Pancreas (tissue), 10 donors: ENCODE results near the gene DPEP3. TPM values are rescaled to one million over a fixed set of nuclear protein-coding genes. Genes with fewer than 3 reads are reported as not detected.

Experiments used
- ATAC-seq, 4 donors: fragments of 200-7000 bp; cut with Tn5 transposase; one replicate each; pipeline versions ENCODE4 v1.8.0 to v1.9.1; 2020; ENCODE audit warnings: mild to moderate bottlenecking in 4 of 4, moderate library complexity in 4 of 4
- DNase-seq, 6 donors: peaks; one replicate each; pipeline ENCODE4 v3.0.0-alpha.2; 2020
- FAIRE-seq: peaks from 2 replicates; lab custom pipeline; 2012; peaks lifted over from hg19 to GRCh38; lab: Jason Lieb, UNC
- H3K27ac ChIP-seq, 4 donors: fragments of 200-600 bp; sonication (generic); 1 replicate in 3 of 4; 2 replicates in 1 of 4; pipeline versions ENCODE4 v1.5.0 to v1.8.0; 2020
- H3K27me3 ChIP-seq, 4 donors: fragments of 200-600 bp; one replicate each; pipeline ENCODE4 v1.8.0; 2021
- H3K36me3 ChIP-seq, 3 donors: fragments of 200-600 bp; sonication (generic) in 1 of 3; one replicate each; pipeline versions ENCODE4 v1.5.0 to v1.8.0; 2020 to 2021
- H3K4me1 ChIP-seq, 3 donors: fragments of 200-600 bp; one replicate each; pipeline ENCODE4 v1.8.0; 2021
- H3K4me3 ChIP-seq, 4 donors: fragments of 200-600 bp; sonication (generic) in 2 of 4; one replicate each; pipeline versions ENCODE4 v1.5.0 to v1.8.0; 2020 to 2021
- H3K9me3 ChIP-seq, 4 donors: fragments of 200-600 bp; one replicate each; pipeline ENCODE4 v1.8.0; 2021
- WGBS, 2 donors: extraction: QIAGEN DNeasy Blood & Tissue Kit; methylation state at CpG; one replicate each; pipeline ENCODE4 v1.1.7; 2013; 5-methylcytosine and 5-hydroxymethylcytosine counted together
- intact Hi-C, 3 donors: fragments of 100-400 bp; cut with DNase I; formaldehyde crosslinking; loops; one replicate each; pipeline versions ENCODE4 v1.11.1 to v1.14.2; 2022
- polyA plus RNA-seq, 2 donors: library from polyadenylated mRNA; stranded (reverse); fragments of 200-250 nt; gene quantifications; one replicate each; pipeline ENCODE4 v1.2.3, GENCODE V29; 2013
- total RNA-seq, 6 donors: library from RNA; stranded (reverse); fragmentation: NEBNext Ultra II Directional in 4 of 6; extraction: Animal tissue kit (Norgen Biotek cat#: 25700) in 4 of 6; gene quantifications; one replicate each; pipeline versions ENCODE4 v1.2.1 to v1.2.4, GENCODE V29; 2021 to 2023
- TF ChIP-seq, protein P1 (sequence below), 4 donors: fragments of 200-600 bp; sonication (generic) in 3 of 4; IDR thresholded peaks; one replicate each; pipeline versions ENCODE4 v1.5.0 to v1.8.0; 2021; ENCODE audit warnings: antibody characterized with exemption in 4 of 4
- donor health status: healthy with polysubstance abuse.
- donor health status: DM: no; HTN: no; CAD: no; lungs with moderate emphysema.
- donor health status: DM: no; HTN: no; CAD: no.
- donor health status: control.
- donor health status: control.
- donor health status: Bipolar disorder and iron deficiency.
- donor health status: DM: yes; HTN: yes; CAD: no.
- donor health status: DM: no; HTN: no; CAD: no.
- donor health status: DM: no; HTN: no; CAD: no.
- donor health status: DM: yes; HTN: yes; CAD: no.

Gene DPEP3
- total and polyA plus RNA-seq, 8 donors: 0.09 to 0.12 TPM; not detected in 6

GRCh38 chr16:67926181-67926750 lies 54.0 kb downstream of the DPEP3 start:
- WGBS, 2 donors: 20 to 26% methylated on average over 13 of the region's 13 CpGs
- Histone ChIP-seq H3K9me3 (no peaks in the 10 kb centered on the region), H3K4me1 (peaks cover 0 to 5% (median 4%) of the 10 kb centered on the region in 3 donors), H3K27me3 (no peaks in the 10 kb centered on the region), H3K4me3 (no peak overlapping the region), H3K36me3 (peaks cover 0 to 5% (median 0%) of the 10 kb centered on the region in 3 donors), H3K27ac (peak overlapping the region; percentile 70 to 85 (median 80))
- FAIRE-seq (no peak), DNase-seq (peak in 5 of 6 donors; percentile 72 to 94 (median 85)), ATAC-seq (peak; percentile 29 to 72 (median 45))
- TF ChIP-seq, protein P1, sequence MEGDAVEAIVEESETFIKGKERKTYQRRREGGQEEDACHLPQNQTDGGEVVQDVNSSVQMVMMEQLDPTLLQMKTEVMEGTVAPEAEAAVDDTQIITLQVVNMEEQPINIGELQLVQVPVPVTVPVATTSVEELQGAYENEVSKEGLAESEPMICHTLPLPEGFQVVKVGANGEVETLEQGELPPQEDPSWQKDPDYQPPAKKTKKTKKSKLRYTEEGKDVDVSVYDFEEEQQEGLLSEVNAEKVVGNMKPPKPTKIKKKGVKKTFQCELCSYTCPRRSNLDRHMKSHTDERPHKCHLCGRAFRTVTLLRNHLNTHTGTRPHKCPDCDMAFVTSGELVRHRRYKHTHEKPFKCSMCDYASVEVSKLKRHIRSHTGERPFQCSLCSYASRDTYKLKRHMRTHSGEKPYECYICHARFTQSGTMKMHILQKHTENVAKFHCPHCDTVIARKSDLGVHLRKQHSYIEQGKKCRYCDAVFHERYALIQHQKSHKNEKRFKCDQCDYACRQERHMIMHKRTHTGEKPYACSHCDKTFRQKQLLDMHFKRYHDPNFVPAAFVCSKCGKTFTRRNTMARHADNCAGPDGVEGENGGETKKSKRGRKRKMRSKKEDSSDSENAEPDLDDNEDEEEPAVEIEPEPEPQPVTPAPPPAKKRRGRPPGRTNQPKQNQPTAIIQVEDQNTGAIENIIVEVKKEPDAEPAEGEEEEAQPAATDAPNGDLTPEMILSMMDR (IDR thresholded peaks at IDR 0.05): no peak
- intact Hi-C loops: loop anchor here in 1 of 3 donors (10.0 kb wide), 1 partner anchor 251 kb away; no protein-coding TSS in a partner anchor

Other genes starting within 250 kb of the DPEP3 start
- gene RANBP10, start 173.9 kb downstream of the DPEP3 start, total RNA-seq: 10 to 100 TPM in 4 of 6 donors, 1 to 10 TPM in 2; 8.7 to 15.4 (median 11.3) TPM
- 10 to 100 TPM; 11.4 to 11.8 TPM for gene RANBP10, start 173.9 kb downstream of the DPEP3 start, polyA plus RNA-seq
- 1 to 10 TPM in 2 of 6 donors, under 1 TPM in 4; 0.25 to 1.5 (median 0.96) TPM for gene TSNAXIP1, start 173.6 kb downstream of the DPEP3 start, total RNA-seq
- 10 to 100 TPM in 1 of 2 donors, 1 to 10 TPM in 1; 5.8 to 11.1 TPM for gene TSNAXIP1, start 173.6 kb downstream of the DPEP3 start, polyA plus RNA-seq
- 10 to 100 TPM; 10.9 to 16.5 (median 14.3) TPM for gene THAP11, start 138.2 kb downstream of the DPEP3 start, total RNA-seq
- 10 to 100 TPM in 1 of 2 donors, 1 to 10 TPM in 1; 5.1 to 13.7 TPM for gene THAP11, start 138.2 kb downstream of the DPEP3 start, polyA plus RNA-seq
- gene NUTF2, start 133.6 kb downstream of the DPEP3 start, total RNA-seq: 10 to 100 TPM; 25.8 to 51.4 (median 36.5) TPM
- 10 to 100 TPM; 63.0 to 69.1 TPM for gene NUTF2, start 133.6 kb downstream of the DPEP3 start, polyA plus RNA-seq
- gene CENPT, start 132.8 kb downstream of the DPEP3 start, total RNA-seq: 10 to 100 TPM; 19.6 to 37.0 (median 27.7) TPM
- 100 to 1,000 TPM; 142 to 143 TPM for gene CENPT, start 132.8 kb downstream of the DPEP3 start, polyA plus RNA-seq
- gene EDC4, start 107.4 kb downstream of the DPEP3 start, total RNA-seq: 10 to 100 TPM; 20.2 to 37.0 (median 23.4) TPM
- 10 to 100 TPM; 59.1 to 66.2 TPM for gene EDC4, start 107.4 kb downstream of the DPEP3 start, polyA plus RNA-seq
- under 1 TPM in 3 of 6 donors, not detected in 3; 0.34 to 0.67 (median 0.40) TPM for gene NRN1L, start 95.6 kb downstream of the DPEP3 start, total RNA-seq
- 1 to 10 TPM; 2.7 to 4.2 TPM for gene NRN1L, start 95.6 kb downstream of the DPEP3 start, polyA plus RNA-seq
- gene PSKH1, start 87.2 kb downstream of the DPEP3 start, total RNA-seq: 10 to 100 TPM; 13.9 to 17.7 (median 15.7) TPM
- 10 to 100 TPM; 12.7 to 15.9 TPM for gene PSKH1, start 87.2 kb downstream of the DPEP3 start, polyA plus RNA-seq
- gene CTRL, start 48.6 kb downstream of the DPEP3 start, total RNA-seq: 1,000 to 10,000 TPM in 2 of 6 donors, 100 to 1,000 TPM in 4; 559 to 2,165 (median 815) TPM
- 100 to 1,000 TPM; 580 to 609 TPM for gene CTRL, start 48.6 kb downstream of the DPEP3 start, polyA plus RNA-seq
- 10 to 100 TPM; 40.0 to 62.2 (median 51.3) TPM for gene PSMB10, start 43.6 kb downstream of the DPEP3 start, total RNA-seq
- gene PSMB10, start 43.6 kb downstream of the DPEP3 start, polyA plus RNA-seq: 100 to 1,000 TPM in 1 of 2 donors, 10 to 100 TPM in 1; 65.7 to 195 TPM
- gene LCAT, start 36.4 kb downstream of the DPEP3 start, total RNA-seq: 10 to 100 TPM in 2 of 6 donors, 1 to 10 TPM in 4; 2.8 to 12.4 (median 8.5) TPM
- gene LCAT, start 36.4 kb downstream of the DPEP3 start, polyA plus RNA-seq: 10 to 100 TPM; 54.3 to 65.5 TPM
- 10 to 100 TPM; 15.8 to 46.4 (median 27.9) TPM for gene SLC12A4, start 11.9 kb downstream of the DPEP3 start, total RNA-seq
- gene SLC12A4, start 11.9 kb downstream of the DPEP3 start, polyA plus RNA-seq: 10 to 100 TPM; 21.0 to 44.8 TPM
- 1 to 10 TPM in 2 of 6 donors, under 1 TPM in 2, not detected in 2; 0.32 to 4.0 (median 0.92) TPM for gene DPEP2, start 19.0 kb upstream of the DPEP3 start, total RNA-seq
- gene DPEP2, start 19.0 kb upstream of the DPEP3 start, polyA plus RNA-seq: 1 to 10 TPM; 1.0 to 1.1 TPM
- gene DPEP2NB, start 35.4 kb upstream of the DPEP3 start, total RNA-seq: not detected
- not detected for gene DPEP2NB, start 35.4 kb upstream of the DPEP3 start, polyA plus RNA-seq
- 1 to 10 TPM; 2.1 to 5.1 (median 4.0) TPM for gene DDX28, start 42.7 kb upstream of the DPEP3 start, total RNA-seq
- gene DDX28, start 42.7 kb upstream of the DPEP3 start, polyA plus RNA-seq: 1 to 10 TPM; 3.6 to 7.4 TPM
- gene DUS2, start 42.8 kb upstream of the DPEP3 start, total RNA-seq: 1 to 10 TPM; 2.7 to 5.6 (median 3.6) TPM
- 1 to 10 TPM; 6.1 to 6.2 TPM for gene DUS2, start 42.8 kb upstream of the DPEP3 start, polyA plus RNA-seq
- gene NFATC3, start 104.9 kb upstream of the DPEP3 start, total RNA-seq: 10 to 100 TPM in 5 of 6 donors, 1 to 10 TPM in 1; 9.5 to 19.3 (median 13.5) TPM
- 1 to 10 TPM; 3.8 to 4.5 TPM for gene NFATC3, start 104.9 kb upstream of the DPEP3 start, polyA plus RNA-seq